GM12874 (cell line): ENCODE data around the gene SLC35E3.

Source experiments
- CTCF ChIP-seq: IDR thresholded peaks from 2 replicates; pipeline ENCODE4 v1.5.1; 2011; ENCODE audit warnings: low read depth, mild to moderate bottlenecking, control low read depth, low read length, moderate library complexity; ENCODE audit not compliant: insufficient read depth

The SLC35E3 gene

GRCh38 chr12:68790081-68790951 is 44.3 kb downstream of the SLC35E3 start:
- no peak for TF ChIP-seq CTCF

- TF ChIP-seq CTCF = no peak
Observed at GRCh38 chr12:68790952-68791234, 44.9 kb downstream of the SLC35E3 start.

GRCh38 chr12:68791897-68792481 is 46.0 kb downstream of the SLC35E3 start:
- no peak for TF ChIP-seq CTCF

- TF ChIP-seq CTCF = no peak
Observed at GRCh38 chr12:68792952-68793351, 47.0 kb downstream of the SLC35E3 start.

GRCh38 chr12:68793436-68793835 is 47.5 kb downstream of the SLC35E3 start:
- no peak for TF ChIP-seq CTCF

- TF ChIP-seq CTCF = no peak
Observed at GRCh38 chr12:68793975-68794652, 48.1 kb downstream of the SLC35E3 start.

- TF ChIP-seq CTCF = no peak
Observed at GRCh38 chr12:68794653-68795251, 48.8 kb downstream of the SLC35E3 start.
